Measurements from ENCODE around the gene SPRR5.

Gene SPRR5, protein sequence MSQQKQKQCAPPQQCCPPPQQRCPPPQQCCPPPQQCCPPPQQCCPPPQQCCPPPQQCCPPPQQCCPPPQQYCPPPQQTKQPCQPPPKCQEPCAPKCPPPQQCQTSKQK

DNA sequence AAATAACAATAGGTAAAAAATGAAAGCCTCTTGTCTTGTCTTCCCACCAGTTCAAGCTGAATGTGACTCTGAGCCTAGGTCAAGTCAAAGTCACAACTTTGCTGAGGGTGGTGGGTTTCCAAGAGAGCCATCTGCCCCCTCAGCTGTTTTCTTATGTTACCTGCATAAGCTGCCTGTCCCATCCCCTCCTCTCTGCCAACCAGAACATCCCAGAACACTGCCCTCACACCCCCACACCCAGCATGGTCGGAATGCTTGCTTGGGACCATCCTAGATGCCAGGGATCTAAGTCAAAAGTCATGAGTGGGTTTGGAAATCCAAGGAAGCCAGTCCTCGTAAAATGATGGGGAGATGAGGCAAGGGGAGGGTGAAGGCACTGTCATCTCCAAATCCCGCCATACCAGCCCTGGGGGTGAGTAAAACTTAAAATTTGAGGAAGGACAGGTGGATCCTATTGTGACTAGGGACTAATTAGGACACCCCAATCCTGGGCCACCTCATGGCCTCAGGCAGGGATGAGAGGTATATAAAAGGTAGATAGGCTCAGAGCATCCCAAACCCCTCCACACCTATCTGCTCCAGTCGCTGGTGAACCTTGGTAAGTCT is at the start of gene SPRR5:
TSS of gene SPRR5 (plus strand) at position 556 of the 606 bp plus-strand sequence. CDS start 1,349 bp downstream, outside the sequence.
- no peak for DNase-seq (ENCODE audit: low read depth, low spot score)

DNA sequence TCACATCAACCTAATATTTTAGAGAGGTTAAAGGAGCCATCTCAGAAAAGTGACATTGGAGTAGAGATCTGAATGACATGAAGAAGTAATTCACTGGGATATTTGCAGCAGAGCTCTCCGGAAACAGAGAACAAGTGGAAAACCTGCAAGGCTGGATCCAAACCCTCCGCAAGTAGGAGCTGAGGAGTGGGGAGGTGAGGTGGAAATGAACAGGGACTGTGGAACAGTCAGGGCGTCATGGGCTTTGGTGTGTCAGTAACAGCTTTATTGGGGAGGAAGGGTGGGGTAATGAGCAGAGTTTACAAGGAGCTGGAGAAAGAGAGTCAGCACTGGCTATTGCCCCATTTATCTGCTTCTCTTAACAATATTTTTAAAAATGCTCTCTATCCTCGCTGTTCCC is 48.0 kb upstream of the SPRR5 start:
- DNase-seq (ENCODE audit: low read depth, low spot score): no peak

DNA sequence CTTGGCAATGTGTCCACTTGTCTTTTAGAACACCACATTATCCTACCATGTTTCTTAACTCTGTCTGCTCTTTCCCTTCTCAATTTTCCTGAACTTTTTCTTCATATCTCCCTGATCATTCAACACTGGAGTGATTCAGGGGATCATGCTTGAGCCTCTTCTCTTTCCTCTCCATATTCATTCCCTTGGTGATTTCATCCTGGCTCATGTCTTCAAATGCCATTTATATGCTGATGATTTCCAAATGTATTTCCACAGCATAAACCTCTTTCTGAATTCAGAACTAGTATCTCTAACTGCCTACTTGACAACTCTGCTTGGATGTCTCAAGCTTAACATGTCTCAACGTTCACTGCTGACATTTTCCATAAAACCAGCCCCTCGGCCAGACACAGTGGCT is 47.1 kb upstream of the SPRR5 start:
- no peak for DNase-seq (ENCODE audit: low read depth, low spot score)

DNA sequence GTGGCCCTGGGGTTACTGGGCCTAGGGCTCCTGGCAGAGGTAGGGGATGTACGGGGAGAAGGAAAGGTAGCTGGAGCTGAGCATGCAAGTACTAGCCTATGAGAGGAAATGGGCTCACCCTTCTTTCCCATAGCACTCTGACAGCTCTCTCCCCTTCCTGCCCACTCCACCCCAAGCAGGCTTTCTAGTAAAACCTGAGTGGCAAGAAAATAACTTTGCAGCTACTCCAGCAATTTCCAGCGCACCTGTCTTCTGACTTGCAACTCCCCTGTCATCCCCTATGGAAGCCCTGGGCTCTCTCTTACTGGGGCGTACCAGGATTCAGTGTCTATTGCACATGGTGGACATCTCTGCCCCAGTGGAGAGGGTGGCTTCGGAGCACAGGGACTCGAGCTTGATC is 45.4 kb upstream of the SPRR5 start:
- no peak for DNase-seq (ENCODE audit: low read depth, low spot score)

DNA sequence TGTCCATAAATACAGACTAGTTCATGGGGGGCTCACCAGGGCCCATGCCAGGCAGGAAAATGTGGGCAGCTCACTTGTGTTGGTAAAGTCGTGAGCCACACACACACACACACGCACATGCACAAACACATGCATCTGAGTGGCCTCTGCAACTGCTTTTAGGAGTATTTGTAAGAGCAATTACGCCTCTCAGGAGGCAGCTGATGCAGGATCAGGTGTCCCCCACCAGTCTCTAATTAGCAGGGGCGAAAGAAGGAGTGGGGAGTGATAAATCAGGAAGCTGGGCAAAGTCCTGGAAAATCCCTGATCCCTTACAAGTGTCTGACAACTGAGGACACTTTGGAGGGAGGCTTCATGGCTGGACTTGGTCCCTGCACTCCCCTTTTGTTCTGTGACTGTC is 44.4 kb upstream of the SPRR5 start:
- no peak for DNase-seq (ENCODE audit: low read depth, low spot score)

DNA sequence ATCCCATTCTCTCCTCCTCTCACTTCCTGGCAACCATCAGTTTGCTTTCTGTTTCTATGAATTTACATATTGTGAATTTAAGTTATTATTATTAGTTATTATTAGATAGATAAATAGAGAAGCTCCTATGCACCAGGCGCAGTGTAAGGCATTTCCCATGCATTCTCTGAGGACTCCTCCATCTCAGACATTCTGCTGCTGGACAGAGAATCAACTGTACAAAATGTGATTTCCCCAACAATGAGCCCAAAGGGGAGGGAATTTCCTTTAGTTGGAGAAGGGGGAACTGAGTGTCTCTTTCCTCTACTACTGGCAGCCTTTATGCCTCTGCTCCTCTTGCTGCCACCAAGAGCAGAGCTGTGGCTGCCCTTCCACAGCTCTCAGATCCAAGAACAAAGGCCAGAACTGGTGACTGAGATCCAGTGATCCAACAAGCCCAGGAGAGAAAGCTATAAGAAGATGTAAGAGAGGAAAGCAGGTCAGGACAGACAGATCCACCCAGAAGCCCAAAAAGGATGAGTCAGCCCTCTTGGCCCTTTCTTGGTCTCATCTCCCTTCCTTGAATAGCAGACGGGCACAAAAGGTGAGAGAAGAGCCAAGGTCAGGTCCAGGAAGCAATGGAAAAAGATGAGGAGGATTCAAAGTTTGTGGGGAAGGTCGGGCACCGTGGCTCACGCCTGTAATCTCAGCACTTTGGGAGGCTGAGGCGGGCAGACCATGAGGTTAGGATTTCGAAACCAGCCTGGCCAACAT is 42.1 kb upstream of the SPRR5 start:
- DNase-seq (ENCODE audit: low read depth, low spot score): no peak

DNA sequence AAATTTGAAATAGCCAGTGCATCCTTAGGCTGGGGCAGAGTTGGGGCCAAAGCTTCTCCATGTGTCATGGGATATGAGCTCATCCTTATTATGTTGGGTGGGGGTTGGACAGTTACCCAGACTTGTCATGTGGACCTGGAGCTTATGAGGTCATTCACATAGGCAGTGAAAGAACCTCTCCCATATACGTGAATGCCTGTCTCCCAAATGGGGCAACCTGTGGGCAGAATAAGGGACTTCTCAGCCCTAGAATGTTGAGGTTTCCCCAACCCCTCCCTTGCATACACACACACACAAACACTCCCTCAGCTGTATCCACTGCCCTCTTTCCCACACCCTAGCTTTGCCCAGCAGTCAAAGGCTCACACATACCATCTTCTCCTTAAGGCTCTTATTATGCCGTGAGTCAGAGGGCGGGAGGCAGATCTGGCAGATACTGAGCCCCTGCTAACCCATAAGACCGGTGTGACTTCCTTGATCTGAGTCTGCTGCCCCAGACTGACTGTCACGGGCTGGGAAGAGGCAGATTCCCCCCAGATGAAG is 40.9 kb upstream of the SPRR5 start:
- DNase-seq (ENCODE audit: low read depth, low spot score): peak; percentile 47

DNA sequence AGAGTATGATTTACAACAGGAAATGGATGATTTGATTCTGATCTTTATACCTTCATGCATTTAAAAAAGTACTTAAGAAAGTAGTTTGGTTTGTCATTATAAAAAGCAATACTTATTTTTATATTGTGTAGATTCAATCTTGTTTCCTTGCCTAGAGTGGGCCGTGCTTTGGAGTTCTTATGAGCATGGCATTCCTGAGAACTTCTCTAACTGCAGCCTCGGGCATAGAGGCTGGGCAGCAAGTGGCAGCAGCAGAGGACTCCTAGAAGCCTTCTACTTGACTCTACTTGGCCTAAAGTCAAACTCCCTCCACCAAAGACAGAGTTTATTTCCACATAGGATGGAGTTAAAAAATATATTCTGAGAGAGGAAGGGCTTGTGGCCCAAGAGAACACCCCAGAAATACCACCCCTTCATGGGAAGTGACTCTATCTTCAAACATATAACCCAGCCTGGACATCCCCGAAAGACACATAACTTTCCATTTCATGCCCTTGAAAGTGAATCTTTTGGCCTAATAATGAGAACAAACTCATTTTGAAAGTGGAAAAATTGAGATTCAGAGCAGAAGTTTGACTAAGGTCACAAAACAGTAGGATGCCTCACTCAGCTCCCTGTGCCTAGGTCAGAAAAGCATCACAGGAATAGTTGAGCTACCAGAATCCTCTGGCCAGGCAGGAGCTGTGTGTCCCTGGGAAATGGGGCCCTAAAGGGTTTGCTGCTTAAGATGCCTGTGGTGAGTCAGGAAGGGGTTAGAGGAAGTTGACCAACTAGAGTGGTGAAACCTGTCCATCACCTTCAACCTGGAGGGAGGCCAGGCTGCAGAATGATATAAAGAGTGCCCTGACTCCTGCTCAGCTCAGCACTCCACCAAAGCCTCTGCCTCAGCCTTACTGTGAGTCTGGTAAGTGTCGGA is 39.1 kb upstream of the SPRR5 start, which contains the start of gene IVL:
TSS of gene IVL (plus strand) at position 861 of the 916 bp plus-strand sequence. CDS start 1,252 bp downstream, outside the sequence.
- peak; percentile 23 for DNase-seq (ENCODE audit: low read depth, low spot score)

DNA sequence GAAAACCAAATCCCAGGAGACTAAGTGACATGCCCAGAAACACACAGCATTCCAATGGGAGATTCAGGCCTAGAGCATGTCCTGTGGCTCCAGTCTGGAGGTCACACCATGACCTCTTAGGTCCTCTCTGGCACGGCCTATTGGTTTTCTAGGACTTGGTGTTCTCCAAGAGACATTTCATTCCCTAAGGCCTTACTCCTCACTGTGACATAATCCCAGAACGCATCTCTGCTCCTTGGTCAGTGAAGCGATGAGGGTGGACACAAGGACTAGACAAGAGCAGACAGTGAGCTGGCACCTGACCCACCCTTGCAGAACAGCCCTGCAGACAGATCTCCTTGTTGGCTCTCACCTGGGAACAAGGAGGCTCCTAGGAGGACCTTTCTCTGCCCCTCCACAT is 37.8 kb upstream of the SPRR5 start:
- DNase-seq (ENCODE audit: low read depth, low spot score): no peak

DNA sequence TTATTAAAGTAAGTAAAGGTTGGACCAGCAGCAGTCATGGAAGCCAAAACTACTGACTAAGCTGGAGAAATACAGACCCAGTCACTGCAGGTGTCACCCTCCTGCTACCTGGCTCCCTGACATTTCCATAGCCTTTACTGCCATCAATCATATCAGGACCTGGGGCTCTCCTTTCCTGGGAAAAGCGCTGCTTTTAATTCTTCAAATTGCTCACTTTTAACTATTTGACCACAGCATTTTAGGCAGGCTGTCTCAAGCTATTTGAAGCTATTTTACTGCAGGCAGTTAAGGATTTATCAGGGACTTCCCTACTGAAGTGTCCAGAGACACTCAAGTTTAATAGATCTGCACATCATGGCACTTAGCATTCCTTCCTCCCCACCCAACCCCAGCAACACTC is 34.5 kb upstream of the SPRR5 start:
- no peak for DNase-seq (ENCODE audit: low read depth, low spot score)

DNA sequence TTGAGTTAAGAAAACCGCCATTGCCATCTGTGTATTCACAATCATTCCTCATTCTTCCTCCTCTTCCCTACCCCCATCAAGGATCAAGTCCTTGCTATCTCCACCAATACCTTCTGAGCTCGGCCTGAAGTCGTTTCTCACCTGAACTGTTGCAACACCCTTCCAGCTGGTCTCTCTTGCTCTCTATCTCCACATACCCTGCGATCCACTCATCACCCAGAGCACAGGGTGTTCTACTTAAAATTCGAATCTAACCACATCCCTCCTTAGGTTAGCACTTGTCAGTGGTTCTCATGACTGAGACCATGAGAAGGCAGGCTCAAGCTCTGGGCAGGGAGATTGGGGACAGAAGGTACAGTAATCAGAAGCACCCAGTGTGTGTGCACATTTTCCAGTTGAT is 34.1 kb upstream of the SPRR5 start:
- DNase-seq (ENCODE audit: low read depth, low spot score): no peak

DNA sequence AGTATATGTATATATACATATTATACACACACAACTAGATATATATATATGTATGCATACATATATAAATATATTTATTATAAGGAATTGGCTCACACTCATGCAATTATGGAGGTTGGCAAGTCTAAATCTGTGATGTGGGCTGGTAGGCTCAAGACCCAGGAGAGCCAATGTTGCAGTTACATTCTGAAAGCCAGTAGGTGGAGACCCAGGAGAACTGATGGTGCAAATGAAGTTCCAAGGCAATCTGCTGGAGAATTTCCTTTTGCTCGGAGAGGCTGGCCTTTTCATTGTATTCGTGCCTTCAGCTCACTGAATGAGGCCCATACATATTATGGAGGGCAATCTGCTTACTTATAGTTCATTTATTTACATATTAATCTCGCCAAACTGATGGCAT is 29.2 kb upstream of the SPRR5 start:
- DNase-seq (ENCODE audit: low read depth, low spot score): peak; percentile 29

DNA sequence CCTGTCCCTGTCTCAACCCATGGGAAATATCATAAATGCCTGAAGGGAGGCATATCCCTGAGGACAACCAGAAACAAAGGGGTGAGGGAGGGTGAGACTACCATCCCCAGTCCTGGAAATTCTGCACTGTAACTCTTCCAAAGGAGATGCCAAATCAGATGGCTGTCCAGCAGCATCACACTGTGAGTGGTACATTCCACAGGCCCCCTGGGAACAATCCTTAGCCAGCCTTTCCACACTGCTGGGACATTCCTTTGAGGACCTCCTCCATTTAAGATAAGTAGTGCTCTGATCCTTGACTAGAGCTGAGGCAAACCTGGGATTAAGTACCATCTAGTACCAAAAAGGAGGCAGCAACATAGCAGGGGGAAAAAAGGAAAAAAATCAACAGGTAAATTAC is 27.9 kb upstream of the SPRR5 start:
- DNase-seq (ENCODE audit: low read depth, low spot score): no peak

DNA sequence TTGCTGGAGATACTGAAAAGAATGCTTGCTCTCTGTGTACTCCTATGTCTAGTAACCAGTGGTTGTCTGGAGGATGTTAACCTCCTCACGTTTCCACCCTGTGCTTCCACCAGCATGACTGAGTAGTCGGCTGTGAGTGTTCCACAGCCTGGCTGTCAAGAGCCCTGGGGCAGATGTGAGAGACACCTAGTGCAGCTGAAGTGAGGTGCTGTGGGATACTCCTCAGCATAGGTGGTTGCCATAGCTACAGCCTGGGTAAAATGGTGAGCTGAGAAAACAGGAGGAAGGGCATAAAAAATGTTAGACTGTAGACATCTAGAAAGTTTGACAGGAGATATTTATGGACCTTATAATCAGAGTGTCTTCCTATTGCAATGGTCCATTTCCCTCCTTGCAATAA is 22.8 kb upstream of the SPRR5 start:
- DNase-seq (ENCODE audit: low read depth, low spot score): no peak

DNA sequence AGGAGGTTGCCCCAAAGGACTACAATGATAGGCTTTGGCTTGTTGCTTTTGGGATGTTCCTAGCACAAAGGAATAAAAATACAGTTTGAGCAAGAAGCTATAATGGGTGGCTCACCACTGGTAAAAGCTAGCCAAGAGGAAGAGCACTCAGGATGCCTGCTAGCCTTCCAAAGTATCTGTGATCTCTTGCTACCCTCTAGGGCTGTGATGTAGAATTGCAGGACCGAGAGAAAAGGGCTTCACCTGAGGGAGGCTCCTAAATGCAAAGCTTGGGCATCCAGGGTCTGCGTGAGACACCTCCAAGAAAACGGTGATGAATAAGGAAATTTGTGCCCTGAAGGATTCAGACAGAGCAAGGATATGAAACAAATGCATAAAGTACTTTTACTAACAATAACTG is 20.9 kb upstream of the SPRR5 start:
- peak; percentile 7 for DNase-seq (ENCODE audit: low read depth, low spot score)

DNA sequence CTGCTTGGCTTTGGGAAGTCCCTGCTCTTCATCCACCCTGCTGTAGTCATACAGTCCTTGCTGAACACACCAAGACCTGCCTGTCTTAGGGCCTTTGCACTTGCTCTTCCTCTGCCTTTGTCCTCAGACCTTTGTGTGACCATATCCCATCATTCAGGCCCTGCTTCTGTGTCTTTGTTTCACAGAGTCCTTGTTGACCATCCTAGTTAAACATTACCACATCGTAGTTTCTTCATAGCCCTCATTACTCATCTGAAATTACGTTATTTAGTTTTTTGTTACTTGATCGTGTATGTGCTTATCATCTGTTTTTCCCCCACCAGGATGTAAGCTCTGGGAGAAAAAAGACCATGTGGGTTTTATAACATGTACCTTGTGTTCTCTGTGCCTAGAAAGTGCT is 18.3 kb upstream of the SPRR5 start:
- no peak for DNase-seq (ENCODE audit: low read depth, low spot score)

DNA sequence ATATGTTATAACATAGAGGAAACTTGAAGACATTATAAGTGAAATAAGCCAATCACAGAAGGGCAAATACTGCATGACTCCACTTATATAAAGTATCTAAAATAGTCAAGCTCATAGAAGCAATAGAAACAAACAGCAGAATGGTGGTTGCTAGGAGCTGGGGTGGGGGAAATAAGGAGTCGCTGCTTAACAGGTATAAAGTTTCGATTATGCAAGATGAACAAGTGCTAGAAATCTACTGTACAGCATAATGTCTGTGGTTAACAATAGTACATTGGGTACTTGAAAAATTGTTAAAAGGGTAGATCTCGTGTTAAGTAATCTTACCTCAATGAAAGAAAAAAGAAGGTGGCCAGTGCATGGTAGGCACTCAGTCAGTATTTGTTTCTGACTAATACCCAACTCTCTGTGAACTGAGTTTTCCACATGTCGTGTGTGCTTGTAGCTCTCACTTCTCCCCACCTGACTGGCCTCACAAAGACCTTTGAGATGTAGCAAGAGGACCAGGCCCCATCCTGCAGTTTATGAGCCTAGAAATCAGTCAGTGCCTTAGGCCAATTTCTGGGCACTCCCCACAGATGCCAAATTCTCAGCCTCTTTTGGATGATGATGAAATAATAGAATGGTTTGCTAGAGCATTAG is 14.7 kb upstream of the SPRR5 start:
- DNase-seq (ENCODE audit: low read depth, low spot score): no peak

DNA sequence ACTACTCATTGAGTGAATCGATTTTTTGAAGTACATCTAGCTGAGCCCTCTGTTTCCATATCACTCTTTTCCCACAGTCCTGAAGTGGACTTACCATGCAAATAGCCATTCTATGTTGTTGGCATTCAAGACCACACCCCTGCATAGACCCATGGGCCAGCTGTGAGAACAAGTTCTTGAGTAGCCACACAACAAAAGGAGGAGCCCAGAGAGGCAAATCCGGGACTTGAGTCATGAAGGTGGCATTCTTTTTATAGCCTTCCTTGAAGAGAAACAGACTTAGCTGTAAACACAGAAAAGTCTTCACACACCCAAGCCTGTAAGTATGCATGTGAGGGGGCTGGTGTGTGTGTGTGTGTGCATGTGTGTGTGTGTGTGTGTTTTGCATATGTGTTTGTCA is 13.8 kb upstream of the SPRR5 start:
- DNase-seq (ENCODE audit: low read depth, low spot score): no peak

DNA sequence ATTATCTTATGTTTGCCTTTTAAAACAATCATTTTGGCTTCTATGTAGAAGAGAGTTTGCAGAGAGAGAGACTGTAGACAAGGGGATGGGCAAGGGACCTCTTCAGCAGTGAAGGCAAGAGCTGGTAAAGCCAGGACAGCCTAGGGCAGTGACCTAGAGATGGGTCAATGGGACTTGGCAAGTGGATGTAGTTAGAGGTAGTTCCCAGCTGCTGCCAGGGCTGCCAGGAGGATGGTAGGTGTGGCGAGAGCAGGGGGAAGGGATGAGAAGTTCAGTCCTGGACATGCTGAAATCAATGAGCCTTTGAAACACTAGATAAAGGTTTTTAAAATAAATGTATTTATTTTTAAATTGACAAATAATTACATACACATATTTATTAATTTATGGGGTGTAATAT is 6.4 kb upstream of the SPRR5 start:
- no peak for DNase-seq (ENCODE audit: low read depth, low spot score)

DNA sequence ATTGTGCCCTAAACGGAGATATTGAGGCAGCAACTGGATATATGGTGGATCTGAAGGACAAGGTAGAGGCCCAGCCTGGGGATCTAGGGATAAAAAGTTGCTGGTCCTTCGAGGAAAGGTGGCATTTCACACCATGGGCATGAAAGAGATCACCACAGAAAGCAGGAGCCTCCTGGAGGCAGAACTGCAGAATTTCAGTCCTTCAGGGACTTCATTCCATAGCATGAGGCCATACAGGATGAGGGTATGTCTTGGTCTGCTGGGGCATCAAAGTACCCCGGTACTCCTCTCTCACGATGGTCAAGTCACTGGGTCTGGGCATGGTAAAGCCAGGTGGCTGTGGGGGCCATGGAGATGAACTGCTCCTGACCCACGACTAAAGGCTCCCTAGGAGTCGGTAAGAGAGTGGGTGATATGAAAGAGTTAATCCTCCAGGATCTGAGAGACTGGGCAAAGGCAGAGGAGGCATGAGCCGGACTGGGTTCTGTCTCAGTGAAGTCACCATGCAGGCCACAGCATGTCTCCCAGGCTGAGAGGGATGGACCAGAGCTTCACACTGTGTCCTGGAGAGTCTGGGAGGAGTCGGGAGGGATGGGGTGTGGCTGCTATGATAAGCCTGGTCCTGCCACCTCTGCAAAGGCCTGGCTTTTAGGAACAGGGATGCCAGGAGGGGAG is 5.8 kb upstream of the SPRR5 start:
- no peak for DNase-seq (ENCODE audit: low read depth, low spot score)

DNA sequence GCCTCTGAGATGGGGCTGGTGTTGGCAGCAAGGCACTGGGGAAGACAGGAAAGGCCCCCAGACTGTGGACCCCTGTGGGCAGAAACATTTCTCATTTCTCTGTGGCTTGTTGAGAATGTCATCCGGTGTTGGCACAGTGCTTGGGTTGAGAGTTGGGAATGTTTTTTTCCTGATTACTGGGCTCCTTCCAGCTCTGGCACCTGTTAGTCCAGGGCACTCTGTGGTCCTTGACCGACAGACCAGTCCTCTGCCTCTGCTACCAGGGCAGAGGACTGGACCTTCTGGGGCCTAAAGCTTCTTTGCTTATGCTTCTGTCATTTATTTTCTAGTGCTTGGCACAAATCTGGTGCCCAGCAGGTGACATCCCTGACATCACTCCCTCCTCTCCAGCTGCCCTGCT is 4.8 kb upstream of the SPRR5 start:
- no peak for DNase-seq (ENCODE audit: low read depth, low spot score)
